ENCODE results near the gene GTF3A. TPM values are rescaled to one million over a fixed set of nuclear protein-coding genes. Genes with fewer than 3 reads are reported as not detected.

Gene GTF3A
- total and polyA plus RNA-seq, 8 donors = 53.4 to 220 (median 117) TPM

DNA sequence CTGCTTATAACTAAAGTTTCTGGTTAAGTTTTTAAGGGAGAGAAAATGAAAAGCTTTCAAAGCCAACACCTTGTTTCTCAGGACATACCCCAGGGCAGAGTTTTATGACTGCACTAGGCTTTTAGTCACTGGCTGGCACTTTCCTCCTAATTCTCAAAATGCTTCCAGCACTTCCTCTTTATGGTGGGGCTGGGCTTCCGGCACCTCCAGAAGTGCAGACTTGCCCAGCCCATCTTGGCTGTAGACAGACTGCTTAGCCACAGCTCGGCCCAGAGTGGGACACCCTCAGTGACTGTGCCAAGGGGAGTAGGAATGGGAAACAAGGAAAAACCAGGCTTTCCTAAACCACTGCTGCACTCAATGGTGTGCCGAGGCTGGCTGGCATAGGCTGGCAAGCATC, 23.2 kb upstream of the GTF3A start:
- H3K36me3 ChIP-seq = no peaks in the 10 kb centered on the region
- H3K9me3 ChIP-seq = no peaks in the 10 kb centered on the region
- TF ChIP-seq POLR2A (IDR thresholded peaks at IDR 0.05) (no peak), POLR2AphosphoS5 (IDR thresholded peaks at IDR 0.05) (no peak), EP300 (IDR thresholded peaks at IDR 0.05) (no peak)
- TF ChIP-seq, protein P1, sequence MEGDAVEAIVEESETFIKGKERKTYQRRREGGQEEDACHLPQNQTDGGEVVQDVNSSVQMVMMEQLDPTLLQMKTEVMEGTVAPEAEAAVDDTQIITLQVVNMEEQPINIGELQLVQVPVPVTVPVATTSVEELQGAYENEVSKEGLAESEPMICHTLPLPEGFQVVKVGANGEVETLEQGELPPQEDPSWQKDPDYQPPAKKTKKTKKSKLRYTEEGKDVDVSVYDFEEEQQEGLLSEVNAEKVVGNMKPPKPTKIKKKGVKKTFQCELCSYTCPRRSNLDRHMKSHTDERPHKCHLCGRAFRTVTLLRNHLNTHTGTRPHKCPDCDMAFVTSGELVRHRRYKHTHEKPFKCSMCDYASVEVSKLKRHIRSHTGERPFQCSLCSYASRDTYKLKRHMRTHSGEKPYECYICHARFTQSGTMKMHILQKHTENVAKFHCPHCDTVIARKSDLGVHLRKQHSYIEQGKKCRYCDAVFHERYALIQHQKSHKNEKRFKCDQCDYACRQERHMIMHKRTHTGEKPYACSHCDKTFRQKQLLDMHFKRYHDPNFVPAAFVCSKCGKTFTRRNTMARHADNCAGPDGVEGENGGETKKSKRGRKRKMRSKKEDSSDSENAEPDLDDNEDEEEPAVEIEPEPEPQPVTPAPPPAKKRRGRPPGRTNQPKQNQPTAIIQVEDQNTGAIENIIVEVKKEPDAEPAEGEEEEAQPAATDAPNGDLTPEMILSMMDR (IDR thresholded peaks at IDR 0.05) = no peak
- peak overlapping the region in 3 of 5 donors; percentile 30 to 66 (median 38) for H3K27ac ChIP-seq
- DNase-seq = no peak
- intact Hi-C loops (cut with DNase I; ENCODE audit: low total_unique reads) = no loop called here
- 34 to 47% (median 38%) methylated on average over 3 of the region's 3 CpGs for WGBS, 5 donors
- H3K27me3 ChIP-seq = no peaks in the 10 kb centered on the region
- no peak overlapping the region for H3K4me3 ChIP-seq
- H3K4me1 ChIP-seq = peaks cover 22 to 51% (median 43%) of the 10 kb centered on the region in 4 donors

DNA sequence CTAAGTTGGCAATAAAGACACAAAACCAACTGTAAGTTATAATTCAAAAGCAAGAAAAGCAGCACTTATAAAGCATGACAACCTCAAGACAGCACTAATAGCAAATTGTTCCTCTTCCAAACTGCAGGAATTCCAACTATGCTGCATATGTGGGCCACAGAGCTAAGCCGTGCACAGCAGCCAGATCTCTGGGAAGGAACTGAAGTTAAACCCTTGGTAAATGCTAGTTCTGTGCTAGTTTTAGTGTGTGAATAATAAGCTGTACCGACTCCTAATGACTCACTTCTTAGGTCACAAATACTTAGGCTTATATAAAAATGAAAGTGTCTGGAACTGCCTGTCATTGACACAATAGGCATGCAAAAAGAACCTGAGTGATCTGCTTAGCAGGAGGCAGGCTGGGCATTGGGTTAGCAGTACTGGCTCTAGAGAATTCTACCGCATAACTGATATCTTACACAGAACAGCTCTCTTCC, 21.2 kb upstream of the GTF3A start:
- DNase-seq = peak in 1 of 2 donors; percentile 63
- Histone ChIP-seq H3K27me3 (no peaks in the 10 kb centered on the region), H3K4me1 (peaks cover 22 to 55% (median 46%) of the 10 kb centered on the region in 4 donors), H3K4me3 (no peak overlapping the region), H3K9me3 (no peaks in the 10 kb centered on the region), H3K36me3 (no peaks in the 10 kb centered on the region), H3K27ac (peak overlapping the region; percentile 79 to 87 (median 86))
- intact Hi-C loops (cut with DNase I; ENCODE audit: low total_unique reads) = no loop called here
- 13 to 34% (median 21%) methylated on average over 3 of the region's 3 CpGs for WGBS, 5 donors
- no peak for TF ChIP-seq EP300 (IDR thresholded peaks at IDR 0.05)
- TF ChIP-seq POLR2A (IDR thresholded peaks at IDR 0.05) = no peak
- TF ChIP-seq, protein P1 (IDR thresholded peaks at IDR 0.05) = no peak
- TF ChIP-seq POLR2AphosphoS5 (IDR thresholded peaks at IDR 0.05) = no peak

DNA sequence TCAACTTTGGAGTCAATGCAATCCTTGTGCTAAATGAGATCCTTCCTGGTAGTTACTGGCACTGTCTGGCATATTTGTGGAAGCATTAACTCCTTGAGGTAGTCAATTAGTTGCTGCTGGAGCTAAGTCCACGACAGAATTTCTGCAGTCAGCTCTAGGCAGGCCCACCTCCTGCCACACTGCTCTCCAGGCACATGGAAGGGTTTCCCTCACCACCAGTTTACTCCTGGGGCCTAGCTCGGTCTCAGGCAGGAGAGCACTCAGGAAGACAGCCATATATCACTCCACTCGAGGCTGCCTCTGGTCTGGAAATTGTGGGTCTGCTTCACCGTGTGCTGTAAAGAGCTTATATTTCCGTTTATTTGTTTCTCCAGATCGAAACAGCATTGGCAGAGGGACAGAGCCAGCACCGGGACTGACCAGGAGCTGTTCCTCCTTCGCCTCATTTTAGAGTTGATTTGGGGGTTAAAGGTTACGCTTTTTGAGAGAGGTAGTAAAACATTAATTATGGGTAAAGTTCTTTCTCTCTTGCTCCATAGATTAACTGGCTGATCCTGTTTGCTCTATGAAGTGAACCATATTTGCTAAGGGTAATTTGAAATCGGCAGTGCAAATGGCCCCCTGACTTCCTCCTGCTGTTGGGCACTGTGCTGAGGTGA, 20.6 kb upstream of the GTF3A start:
- TF ChIP-seq, protein P1 (IDR thresholded peaks at IDR 0.05) = no peak
- TF ChIP-seq EP300 (IDR thresholded peaks at IDR 0.05) (no peak), POLR2A (IDR thresholded peaks at IDR 0.05) (no peak), POLR2AphosphoS5 (IDR thresholded peaks at IDR 0.05) (peak in 2 of 3 donors; percentile 27 to 53)
- peak; percentile 59 to 79 for DNase-seq
- H3K4me1 ChIP-seq = peaks cover 22 to 55% (median 46%) of the 10 kb centered on the region in 4 donors
- H3K27me3 ChIP-seq = no peaks in the 10 kb centered on the region
- H3K4me3 ChIP-seq = no peak overlapping the region
- no peaks in the 10 kb centered on the region for H3K9me3 ChIP-seq
- peak overlapping the region; percentile 79 to 87 (median 86) for H3K27ac ChIP-seq
- H3K36me3 ChIP-seq = no peaks in the 10 kb centered on the region
- 23 to 40% (median 39%) methylated on average over 10 of the region's 10 CpGs for WGBS, 5 donors
- intact Hi-C loops (cut with DNase I; ENCODE audit: low total_unique reads) = no loop called here

DNA sequence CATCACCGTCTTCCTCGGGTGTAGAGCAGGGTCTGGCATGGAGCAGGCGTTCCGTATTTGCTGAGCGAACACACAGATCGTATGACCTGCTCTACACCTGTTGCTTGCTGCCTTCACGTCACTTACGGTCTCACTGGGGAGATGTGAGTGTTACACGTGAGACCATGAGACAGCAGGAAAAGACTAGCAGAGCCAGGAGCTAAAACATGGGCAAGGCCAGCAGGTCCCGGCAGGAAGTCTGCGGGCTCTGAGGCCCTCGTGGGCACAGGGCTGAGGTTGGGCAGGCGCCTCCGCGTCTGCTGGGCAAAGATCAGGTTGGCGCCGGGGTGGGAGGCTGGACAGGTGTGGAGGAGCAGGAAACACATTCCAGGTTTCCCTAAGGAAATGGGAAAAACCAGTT, 19.7 kb upstream of the GTF3A start:
- no peaks in the 10 kb centered on the region for H3K36me3 ChIP-seq
- intact Hi-C loops (cut with DNase I; ENCODE audit: low total_unique reads) = no loop called here
- H3K4me3 ChIP-seq = peak overlapping the region in 1 of 4 donors; percentile 2
- TF ChIP-seq EP300 (IDR thresholded peaks at IDR 0.05) = no peak
- TF ChIP-seq POLR2AphosphoS5 (IDR thresholded peaks at IDR 0.05) = peak in 2 of 3 donors; percentile 41 to 65
- H3K27ac ChIP-seq = peak overlapping the region; percentile 79 to 87 (median 86)
- peaks cover 22 to 55% (median 46%) of the 10 kb centered on the region in 4 donors for H3K4me1 ChIP-seq
- 25 to 58% (median 47%) methylated on average over 15 to 17 of the region's 17 CpGs for WGBS, 5 donors
- no peaks in the 10 kb centered on the region for H3K27me3 ChIP-seq
- DNase-seq = peak; percentile 59 to 62
- H3K9me3 ChIP-seq = no peaks in the 10 kb centered on the region

All from stomach (tissue), 9 donors.